Esophagus squamous epithelium (tissue), 5 donors: ENCODE measurements around the gene KDM7A. TPM values are rescaled to one million over a fixed set of nuclear protein-coding genes. Genes with fewer than 3 reads are reported as not detected.

ENCODE experiments used
- DNase-seq: peaks from one replicate; lab custom pipeline; 2025; lab: John Stamatoyannopoulos, UW
- H3K27ac ChIP-seq, 4 donors: fragments of 200-600 bp; sonication (generic); one replicate each; pipeline ENCODE4 v1.5.1; 2016 to 2019; ENCODE audit warnings: mild to moderate bottlenecking in 1 of 4
- H3K27me3 ChIP-seq, 4 donors: fragments of 200-600 bp; sonication (generic); 1 replicate in 3 of 4; 2 replicates in 1 of 4; pipeline versions ENCODE4 v1.5.1 to v1.6.0; 2017 to 2021; ENCODE audit warnings: antibody characterized with exemption in 1 of 4
- H3K36me3 ChIP-seq, 3 donors: fragments of 200-600 bp; sonication (generic); one replicate each; pipeline ENCODE4 v1.5.1; 2016 to 2019
- H3K4me1 ChIP-seq, 3 donors: fragments of 200-600 bp; sonication (generic); one replicate each; pipeline ENCODE4 v1.5.1; 2017 to 2019
- H3K4me3 ChIP-seq, 4 donors: fragments of 200-600 bp; sonication (generic); 1 replicate in 3 of 4; 2 replicates in 1 of 4; pipeline ENCODE4 v1.5.1; 2016 to 2019; ENCODE audit warnings: mild to moderate bottlenecking in 2 of 4, moderate library complexity in 1 of 4
- H3K9me3 ChIP-seq, 3 donors: fragments of 200-600 bp; sonication (generic); one replicate each; pipeline ENCODE4 v1.5.1; 2016 to 2019
- POLR2A ChIP-seq, 4 donors: fragments of 450-650 bp; IDR thresholded peaks; one replicate each; pipeline ENCODE4 v1.6.1; 2017; ENCODE audit warnings: antibody characterized with exemption in 4 of 4, mild to moderate bottlenecking in 4 of 4, moderate library complexity in 3 of 4
- WGBS, 2 donors: methylation state at CpG; one replicate each; pipeline ENCODE4 v1.1.5; 2018; 5-methylcytosine and 5-hydroxymethylcytosine counted together
- intact Hi-C: fragments of 100-400 bp; cut with DNase I; formaldehyde crosslinking; loops from one replicate; pipeline ENCODE4 v1.15.0; 2022
- total RNA-seq, 4 donors: library from RNA; depleted of rRNA; stranded (reverse); fragments of >200 nt; gene quantifications; one replicate each; pipeline ENCODE4 v1.1.0, GENCODE V29; 2016
- TF ChIP-seq, protein P1 (sequence below), 6 experiments: fragments of 450-650 bp in 4 of 6; fragments of 200-600 bp in 2 of 6; sonication (generic) in 2 of 6; IDR thresholded peaks; one replicate each; pipeline ENCODE4 v1.5.1; 2016 to 2019; ENCODE audit warnings: antibody characterized with exemption in 6 of 6, mild to moderate bottlenecking in 4 of 6, moderate library complexity in 4 of 6
- donor health status: DM: yes; HTN: yes; CAD: no.

The KDM7A gene
- total RNA-seq, 4 donors from 2014 or later, result 11.5 to 28.3 (median 19.9) TPM

DNA sequence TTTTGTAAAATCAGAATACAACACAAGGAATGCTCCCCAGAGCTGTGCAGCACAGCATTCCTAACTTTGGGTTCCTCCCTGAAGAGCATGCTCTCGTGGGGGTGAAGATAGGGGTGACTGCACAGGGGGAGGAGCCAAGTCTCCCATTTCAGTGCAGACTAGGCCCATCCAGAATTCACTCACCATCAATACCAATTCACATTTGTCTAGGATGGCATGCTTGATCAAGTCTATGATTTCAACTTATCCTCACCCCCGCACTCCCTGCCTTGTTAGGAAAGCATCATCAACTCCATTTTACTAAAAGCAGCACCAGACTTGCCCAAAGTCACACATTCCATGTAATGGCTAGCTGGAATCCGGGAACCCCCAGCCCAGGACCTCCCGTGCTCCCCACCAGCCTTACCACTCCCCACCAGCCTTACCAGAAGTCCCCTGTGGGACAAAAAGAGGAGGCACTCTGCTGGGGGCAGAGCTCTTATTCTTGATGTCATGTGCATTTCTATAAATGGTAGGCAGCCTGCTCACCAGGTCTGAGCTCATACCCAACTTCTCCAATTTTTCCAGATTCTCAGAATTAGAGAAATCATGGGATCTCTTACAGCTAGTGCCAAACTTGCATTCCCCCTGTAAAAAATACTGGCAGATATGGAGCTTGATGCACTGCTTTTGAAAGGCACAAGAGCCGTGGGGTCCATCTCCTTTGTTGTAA is 120.2 kb downstream of the KDM7A start:
- WGBS, 2 donors, result 57 to 97% methylated on average over 4 to 5 of the region's 5 CpGs
- no peak for TF ChIP-seq POLR2A (IDR thresholded peaks at IDR 0.05)
- TF ChIP-seq, protein P1, sequence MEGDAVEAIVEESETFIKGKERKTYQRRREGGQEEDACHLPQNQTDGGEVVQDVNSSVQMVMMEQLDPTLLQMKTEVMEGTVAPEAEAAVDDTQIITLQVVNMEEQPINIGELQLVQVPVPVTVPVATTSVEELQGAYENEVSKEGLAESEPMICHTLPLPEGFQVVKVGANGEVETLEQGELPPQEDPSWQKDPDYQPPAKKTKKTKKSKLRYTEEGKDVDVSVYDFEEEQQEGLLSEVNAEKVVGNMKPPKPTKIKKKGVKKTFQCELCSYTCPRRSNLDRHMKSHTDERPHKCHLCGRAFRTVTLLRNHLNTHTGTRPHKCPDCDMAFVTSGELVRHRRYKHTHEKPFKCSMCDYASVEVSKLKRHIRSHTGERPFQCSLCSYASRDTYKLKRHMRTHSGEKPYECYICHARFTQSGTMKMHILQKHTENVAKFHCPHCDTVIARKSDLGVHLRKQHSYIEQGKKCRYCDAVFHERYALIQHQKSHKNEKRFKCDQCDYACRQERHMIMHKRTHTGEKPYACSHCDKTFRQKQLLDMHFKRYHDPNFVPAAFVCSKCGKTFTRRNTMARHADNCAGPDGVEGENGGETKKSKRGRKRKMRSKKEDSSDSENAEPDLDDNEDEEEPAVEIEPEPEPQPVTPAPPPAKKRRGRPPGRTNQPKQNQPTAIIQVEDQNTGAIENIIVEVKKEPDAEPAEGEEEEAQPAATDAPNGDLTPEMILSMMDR (IDR thresholded peaks at IDR 0.05), result no peak
- Histone ChIP-seq H3K4me1 (peaks cover 20 to 32% (median 25%) of the 10 kb centered on the region in 3 donors), H3K36me3 (peaks cover 0 to 48% (median 0%) of the 10 kb centered on the region in 3 donors), H3K4me3 (no peak overlapping the region), H3K27me3 (no peaks in the 10 kb centered on the region), H3K27ac (no peak overlapping the region), H3K9me3 (no peaks in the 10 kb centered on the region)
- no peak for DNase-seq
- intact Hi-C loops, result loop anchor here (5.0 kb wide), 1 partner anchor 266 kb away; no protein-coding TSS in a partner anchor

DNA sequence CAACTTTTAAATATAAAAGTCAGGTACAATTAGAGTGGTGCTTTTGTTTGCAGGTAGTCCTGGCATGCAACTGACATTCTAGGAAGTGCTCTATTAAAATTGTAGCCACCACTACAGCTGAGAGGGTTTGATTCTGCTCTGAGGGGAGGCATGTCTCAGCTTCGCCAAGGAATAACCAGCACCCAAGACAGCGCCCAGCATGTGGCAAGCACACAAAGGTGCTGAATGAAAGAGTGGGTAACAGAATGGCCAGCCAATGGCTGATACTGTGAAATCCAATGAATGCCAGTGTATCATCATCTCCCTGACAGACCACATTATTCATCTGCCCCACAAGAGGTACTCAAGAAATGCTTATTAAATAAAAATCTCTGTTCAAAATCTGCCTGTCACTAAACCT is 121.0 kb downstream of the KDM7A start:
- Histone ChIP-seq H3K36me3 (peaks cover 0 to 48% (median 0%) of the 10 kb centered on the region in 3 donors), H3K4me3 (no peak overlapping the region), H3K27ac (no peak overlapping the region), H3K4me1 (peaks cover 16 to 25% (median 17%) of the 10 kb centered on the region in 3 donors), H3K9me3 (no peaks in the 10 kb centered on the region), H3K27me3 (no peaks in the 10 kb centered on the region)
- TF ChIP-seq POLR2A (IDR thresholded peaks at IDR 0.05), result no peak
- TF ChIP-seq, protein P1 (IDR thresholded peaks at IDR 0.05), result no peak
- intact Hi-C loops, result loop anchor here (5.0 kb wide), 1 partner anchor 266 kb away; no protein-coding TSS in a partner anchor
- no peak for DNase-seq
- WGBS, 2 donors, result 94 to 100% methylated on average over 2 of the region's 2 CpGs

GRCh38 chr7:140054751-140055150 is 122.0 kb downstream of the KDM7A start:
- no peak for DNase-seq
- Histone ChIP-seq H3K9me3 (no peaks in the 10 kb centered on the region), H3K27ac (no peak overlapping the region), H3K4me1 (peaks cover 5 to 19% (median 7%) of the 10 kb centered on the region in 3 donors), H3K27me3 (no peaks in the 10 kb centered on the region), H3K4me3 (no peak overlapping the region), H3K36me3 (peaks cover 0 to 48% (median 0%) of the 10 kb centered on the region in 3 donors)
- TF ChIP-seq, protein P1 (IDR thresholded peaks at IDR 0.05), result no peak
- TF ChIP-seq POLR2A (IDR thresholded peaks at IDR 0.05), result no peak
- intact Hi-C loops, result loop anchor here (5.0 kb wide), 1 partner anchor 268 kb away; no protein-coding TSS in a partner anchor
- WGBS, 2 donors, result 81 to 92% methylated on average over 4 of the region's 4 CpGs

DNA sequence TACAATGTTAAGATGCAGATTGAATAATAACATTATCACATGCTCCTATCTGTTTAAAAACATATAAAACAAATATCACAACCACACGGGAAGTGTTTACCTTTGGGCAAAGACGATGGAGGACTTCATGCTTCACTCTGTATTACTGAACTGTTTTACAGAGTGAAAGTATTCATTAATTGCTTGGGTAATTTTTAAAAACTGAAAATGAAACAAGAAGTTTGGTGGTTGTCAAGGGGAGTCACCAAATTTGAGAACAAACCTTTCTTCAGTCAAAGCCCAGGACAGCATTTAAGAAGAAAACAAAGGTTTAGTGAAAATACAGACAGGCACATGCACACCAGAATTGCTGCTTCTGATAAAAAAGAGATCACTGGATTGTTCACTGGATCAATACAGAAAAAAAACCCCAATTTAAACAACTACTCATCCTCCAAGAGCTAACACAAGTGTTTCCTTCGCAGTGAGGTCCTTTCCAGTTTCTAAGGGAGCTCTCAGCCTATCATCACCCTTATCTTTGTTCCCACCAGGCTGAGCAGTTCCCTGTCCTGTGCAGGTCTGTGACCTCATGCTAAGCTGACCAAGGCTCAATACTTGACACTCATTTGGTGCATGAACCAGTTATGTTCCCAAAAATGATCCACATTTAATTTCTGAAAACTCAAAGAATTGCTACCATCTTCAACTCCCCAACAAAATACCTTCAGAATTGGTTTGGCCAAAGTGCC is 122.8 kb downstream of the KDM7A start:
- no peak overlapping the region for H3K27ac ChIP-seq
- H3K27me3 ChIP-seq, result no peaks in the 10 kb centered on the region
- no peak for DNase-seq
- no peak for TF ChIP-seq POLR2A (IDR thresholded peaks at IDR 0.05)
- TF ChIP-seq, protein P1 (IDR thresholded peaks at IDR 0.05), result no peak
- H3K36me3 ChIP-seq, result peaks cover 0 to 48% (median 0%) of the 10 kb centered on the region in 3 donors
- intact Hi-C loops, result no loop called here
- H3K9me3 ChIP-seq, result no peaks in the 10 kb centered on the region
- no peak overlapping the region for H3K4me3 ChIP-seq
- peaks cover 0 to 19% (median 4%) of the 10 kb centered on the region in 3 donors for H3K4me1 ChIP-seq
- 71 to 82% methylated on average over 3 of the region's 3 CpGs for WGBS, 2 donors

DNA sequence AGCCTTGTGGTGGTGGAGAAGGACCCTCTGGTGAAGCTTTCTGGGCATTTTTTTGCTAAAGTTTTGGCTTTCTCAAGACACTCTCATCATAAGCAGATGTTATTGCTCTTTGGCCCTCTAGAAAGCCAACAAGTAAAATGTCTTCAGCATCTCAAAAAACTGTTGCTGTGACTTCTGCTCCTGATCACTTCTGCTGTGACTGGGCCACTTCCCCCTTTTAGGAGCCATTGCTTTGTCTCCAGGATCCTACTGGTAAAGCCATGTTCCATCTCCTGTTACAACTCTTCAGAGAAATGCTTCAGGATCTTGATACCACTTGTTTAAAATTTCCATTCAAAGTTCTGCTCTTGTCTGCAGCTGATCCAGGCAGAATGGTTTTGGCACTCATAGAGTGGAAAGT is 125.0 kb downstream of the KDM7A start:
- intact Hi-C loops, result no loop called here
- H3K36me3 ChIP-seq, result peaks cover 0 to 53% (median 0%) of the 10 kb centered on the region in 3 donors

More for the DNA sequence above, 125.0 kb downstream of the KDM7A start:
- H3K9me3 ChIP-seq, result no peaks in the 10 kb centered on the region
- no peak for DNase-seq
- H3K27me3 ChIP-seq, result no peaks in the 10 kb centered on the region
- H3K4me1 ChIP-seq, result peaks cover 0 to 18% (median 4%) of the 10 kb centered on the region in 3 donors
- H3K27ac ChIP-seq, result no peak overlapping the region
- no peak for TF ChIP-seq POLR2A (IDR thresholded peaks at IDR 0.05)
- TF ChIP-seq, protein P1 (IDR thresholded peaks at IDR 0.05), result no peak
- H3K4me3 ChIP-seq, result no peak overlapping the region
